ENCODE data around the gene ALS2.
"Not testable (repeated sequence)": the region's sequence is repeated elsewhere in the genome, so short reads cannot be mapped to it uniquely, and the experiment has no call there.

The ALS2 gene

GRCh38 chr2:201794294-201794693 is 13.6 kb upstream of the ALS2 start:
- no peak for DNase-seq (ENCODE audit: low spot score)

- DNase-seq (ENCODE audit: low spot score): no peak
Observed at GRCh38 chr2:201793631-201794030, 12.9 kb upstream of the ALS2 start.

DNA sequence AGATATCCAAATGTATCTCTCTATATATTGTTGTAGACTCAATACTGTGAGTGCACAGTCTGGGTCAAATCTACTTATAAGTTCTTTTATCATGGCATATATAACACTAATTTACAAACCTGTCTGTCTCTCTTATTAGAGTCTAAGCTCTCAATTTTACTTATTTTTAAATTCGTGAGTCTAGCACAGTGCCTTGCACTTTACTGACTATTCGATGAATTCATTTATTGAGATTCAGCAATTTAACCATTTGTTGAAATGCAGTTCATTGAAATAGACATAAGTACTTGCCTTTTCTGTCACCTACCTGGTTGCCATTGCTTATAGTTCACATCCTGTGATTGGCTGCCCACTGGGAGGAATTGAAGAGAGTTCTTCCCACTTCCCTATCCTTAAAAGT is 10.3 kb upstream of the ALS2 start:
- DNase-seq (ENCODE audit: low spot score): no peak

- DNase-seq (ENCODE audit: low spot score): no peak
Observed at GRCh38 chr2:201790291-201790690, 9.6 kb upstream of the ALS2 start.

DNA sequence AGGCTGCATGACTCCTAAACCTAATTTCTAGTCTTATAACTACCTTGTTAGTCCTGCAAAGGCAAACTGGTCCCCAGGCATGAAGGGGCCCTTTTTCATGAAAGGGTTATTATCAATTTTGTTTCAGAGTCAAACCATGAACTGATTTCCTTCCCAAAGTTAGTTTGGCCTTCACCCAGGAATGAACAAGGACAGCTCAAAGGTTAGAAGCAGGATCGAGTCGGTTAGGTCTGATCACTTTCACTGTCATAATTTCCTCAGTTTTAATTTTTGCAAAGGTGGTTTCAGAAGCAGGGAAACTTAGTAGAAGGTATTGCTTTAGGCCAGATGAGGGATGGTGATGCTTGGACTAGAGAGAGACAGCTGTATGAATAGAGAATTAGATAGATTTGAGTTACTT is 8.7 kb upstream of the ALS2 start:
- no peak for DNase-seq (ENCODE audit: low spot score)

DNA sequence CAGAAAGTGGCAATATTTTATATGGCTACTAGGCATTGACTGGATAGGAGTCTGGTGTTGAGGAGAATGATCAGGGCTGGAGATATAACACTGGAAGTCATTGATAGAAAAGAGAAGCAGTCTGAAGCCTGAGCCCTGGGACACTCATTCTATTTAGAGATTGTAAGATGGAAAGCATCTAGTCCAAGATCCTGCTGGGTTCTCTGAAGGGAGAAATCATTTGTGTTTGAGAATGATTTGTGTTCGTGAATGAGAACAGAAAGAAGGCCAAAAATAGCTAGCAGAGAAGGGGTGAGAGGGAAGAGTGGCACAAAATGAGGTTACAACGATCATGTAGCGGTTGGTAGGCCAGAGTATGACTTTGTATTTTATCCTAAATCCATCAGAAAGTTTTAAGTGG is 7.6 kb upstream of the ALS2 start:
- no peak for DNase-seq (ENCODE audit: low spot score)

- no peak for DNase-seq (ENCODE audit: low spot score)
Observed at GRCh38 chr2:201786471-201786870, 5.7 kb upstream of the ALS2 start.

DNA sequence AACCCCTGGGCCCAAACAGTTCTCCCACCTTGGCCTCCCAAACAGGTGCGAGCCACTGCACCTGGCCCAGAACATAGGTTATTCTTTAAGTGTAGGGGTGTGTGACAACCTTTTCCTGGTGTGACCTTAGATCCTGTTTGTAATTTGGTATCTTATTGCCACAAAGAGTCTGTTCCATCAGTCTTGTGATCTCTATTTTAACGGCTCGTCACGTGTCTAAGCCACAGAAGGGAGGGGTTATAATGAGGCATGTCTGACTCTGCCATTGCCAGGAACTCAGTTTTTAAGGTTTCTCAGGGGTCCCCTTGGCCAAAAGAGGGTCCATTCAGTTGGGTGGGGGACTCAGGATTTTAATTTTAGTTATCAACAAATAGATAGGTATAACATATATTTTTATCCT is 4.4 kb upstream of the ALS2 start:
- no peak for DNase-seq (ENCODE audit: low spot score)

DNA sequence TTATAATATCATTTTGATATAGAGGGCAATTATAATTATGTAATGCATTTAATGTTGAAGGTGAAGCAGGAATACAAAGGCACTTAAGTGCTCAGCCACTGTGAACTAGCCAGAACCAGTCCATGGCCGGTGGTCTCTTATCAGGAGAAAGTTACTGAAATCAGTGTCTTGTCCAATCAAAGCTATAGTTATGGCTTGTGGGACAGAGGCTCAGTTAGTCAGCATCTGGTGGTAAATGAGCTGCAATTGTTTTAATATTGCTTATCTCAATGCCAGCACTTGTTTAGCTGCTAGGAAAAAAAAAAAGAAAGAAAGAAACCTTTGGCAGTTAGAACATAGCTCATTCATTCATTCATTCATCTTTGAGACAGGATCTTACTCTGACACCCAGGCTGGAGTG is 3.8 kb upstream of the ALS2 start:
- no peak for DNase-seq (ENCODE audit: low spot score)

DNA sequence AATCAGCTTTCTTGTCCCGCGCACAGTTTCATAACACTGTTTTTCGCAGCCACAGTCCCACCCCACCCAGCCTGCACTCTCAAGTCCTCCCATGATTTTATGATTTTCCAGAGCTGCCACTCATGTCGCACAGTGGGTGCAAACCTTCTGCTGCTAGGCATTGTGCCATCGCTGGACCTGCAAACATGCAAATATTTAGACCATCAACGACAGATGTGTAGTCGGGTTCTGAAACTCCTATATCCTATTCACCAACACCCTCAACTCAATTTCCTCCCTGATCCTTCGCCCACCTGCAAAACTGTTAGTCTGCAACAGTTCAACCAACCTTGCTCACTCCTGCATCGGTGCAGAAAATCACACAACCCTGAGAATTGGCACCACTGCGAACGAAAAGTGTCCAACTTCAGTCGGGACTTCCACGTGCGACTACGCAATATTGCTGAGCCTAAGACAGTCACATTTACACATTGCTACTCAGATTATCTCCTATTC is 871 bp upstream of the ALS2 start:
- DNase-seq (ENCODE audit: low spot score): no peak

DNA sequence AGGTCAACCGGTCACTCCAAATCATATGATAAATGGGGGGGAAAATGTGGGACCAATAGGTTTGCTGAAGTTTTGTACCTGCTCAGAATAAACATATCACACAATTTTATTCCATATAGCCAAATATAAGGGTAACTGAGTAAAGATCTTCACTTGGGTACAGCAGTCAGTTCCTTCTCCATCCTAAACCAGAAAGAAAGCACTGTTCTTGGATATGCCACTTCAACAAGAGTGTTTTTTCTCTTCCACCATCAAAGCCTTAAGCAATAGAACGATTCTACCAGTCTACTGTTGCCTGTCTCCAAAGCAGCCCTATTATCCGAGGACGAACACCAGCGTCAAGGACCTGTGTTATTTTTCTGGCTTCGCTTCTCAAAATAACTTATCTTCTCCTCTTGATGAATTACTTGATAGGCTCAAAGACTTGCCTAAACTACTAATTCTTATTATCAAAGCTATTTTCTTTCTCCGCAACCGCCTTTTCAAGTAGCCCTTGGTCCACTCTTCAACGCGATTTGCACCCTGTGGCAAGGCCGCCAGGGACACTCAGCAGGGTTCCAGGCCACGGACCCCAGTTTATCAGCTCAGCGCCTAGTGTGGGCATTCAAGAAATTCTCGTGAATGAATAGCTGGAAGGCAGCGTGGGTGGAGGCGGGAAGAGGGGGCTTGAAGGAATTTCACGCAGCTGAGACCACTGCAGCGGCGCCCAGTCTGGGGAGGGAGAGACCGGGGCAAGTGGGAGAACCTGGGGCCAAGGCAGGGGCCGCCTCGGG is 646 bp downstream of the ALS2 start:
- no peak for DNase-seq (ENCODE audit: low spot score)

- DNase-seq (ENCODE audit: low spot score): no peak
Observed at GRCh38 chr2:201777869-201778268, 2.9 kb downstream of the ALS2 start.

DNA sequence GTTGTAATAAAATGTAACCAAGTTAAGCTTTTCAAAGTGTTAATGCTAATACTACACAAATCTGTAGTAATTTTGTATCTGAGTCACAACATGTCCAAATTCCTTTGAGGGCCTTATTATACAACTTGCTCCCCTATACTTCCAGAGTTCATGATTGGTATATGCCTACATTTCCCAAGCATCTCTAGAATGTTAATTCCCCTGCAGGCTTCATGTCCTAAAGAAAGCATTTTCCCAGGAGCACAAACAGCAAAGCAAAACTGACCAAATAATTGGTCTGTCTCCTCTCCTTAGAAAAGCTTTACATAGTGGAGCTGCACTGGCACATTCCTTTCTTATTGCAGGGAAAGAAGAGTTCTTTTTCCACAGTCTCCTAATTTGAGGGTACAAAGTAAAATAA is 3.7 kb downstream of the ALS2 start:
- DNase-seq (ENCODE audit: low spot score): no peak

DNA sequence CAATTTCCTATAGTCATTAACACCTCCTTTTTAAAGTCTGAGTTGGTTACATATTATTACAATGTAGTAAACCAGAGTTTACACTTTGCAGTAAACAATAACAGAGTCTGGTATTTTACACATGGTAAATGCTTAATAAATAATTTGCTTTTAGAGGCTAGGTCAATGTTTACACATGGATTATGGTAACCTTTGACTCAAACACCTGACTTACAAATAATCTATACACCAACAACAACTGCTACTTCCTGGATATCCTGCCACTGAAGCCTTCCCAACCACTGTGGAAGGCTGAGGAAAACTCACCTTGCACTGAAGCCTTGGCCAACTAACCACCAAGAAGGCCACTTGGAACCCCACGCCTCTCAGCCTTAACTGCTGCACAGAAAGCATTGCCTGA is 5.4 kb downstream of the ALS2 start:
- DNase-seq (ENCODE audit: low spot score): no peak

DNA sequence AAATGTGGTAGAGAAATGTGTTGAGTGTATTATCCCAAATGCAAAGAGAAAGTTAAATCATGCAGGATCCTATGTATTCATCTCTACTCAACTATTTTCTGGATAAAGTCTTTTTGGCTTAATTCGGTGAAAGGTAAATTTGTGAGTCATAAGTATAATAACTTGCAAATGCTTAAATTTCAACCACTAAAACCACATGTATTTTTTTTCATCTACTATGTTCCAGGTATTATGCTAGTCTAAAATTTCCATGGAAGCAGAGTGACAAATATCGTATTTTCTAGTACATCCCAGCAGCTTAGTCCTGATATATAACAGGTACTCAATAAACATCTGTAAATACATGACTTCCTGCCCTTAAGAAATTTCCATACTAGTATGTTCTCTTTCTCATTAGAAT is 6.2 kb downstream of the ALS2 start:
- DNase-seq (ENCODE audit: low spot score): no peak

DNA sequence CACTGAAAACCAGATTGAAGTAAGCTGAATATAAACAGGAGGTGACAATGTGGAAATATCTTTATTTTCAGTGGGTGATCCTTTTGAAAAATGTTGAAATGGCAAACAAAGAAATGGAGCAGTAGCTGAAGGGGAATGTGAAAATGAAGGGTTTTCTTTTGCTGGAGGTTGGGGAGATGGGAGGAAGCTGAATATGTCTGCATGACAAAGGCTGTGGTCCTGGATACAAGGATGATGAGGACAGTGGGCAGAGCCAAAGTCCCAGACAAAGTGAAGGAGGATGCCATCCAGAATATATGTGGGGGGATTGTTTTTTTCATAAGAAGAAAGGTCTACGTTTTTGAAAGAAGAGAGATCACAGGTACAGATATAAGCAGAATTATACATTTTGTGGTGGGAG is 6.7 kb downstream of the ALS2 start:
- DNase-seq (ENCODE audit: low spot score): no peak

GRCh38 chr2:201769666-201770373 is 10.9 kb downstream of the ALS2 start:
- DNase-seq (ENCODE audit: low spot score): no peak

DNA sequence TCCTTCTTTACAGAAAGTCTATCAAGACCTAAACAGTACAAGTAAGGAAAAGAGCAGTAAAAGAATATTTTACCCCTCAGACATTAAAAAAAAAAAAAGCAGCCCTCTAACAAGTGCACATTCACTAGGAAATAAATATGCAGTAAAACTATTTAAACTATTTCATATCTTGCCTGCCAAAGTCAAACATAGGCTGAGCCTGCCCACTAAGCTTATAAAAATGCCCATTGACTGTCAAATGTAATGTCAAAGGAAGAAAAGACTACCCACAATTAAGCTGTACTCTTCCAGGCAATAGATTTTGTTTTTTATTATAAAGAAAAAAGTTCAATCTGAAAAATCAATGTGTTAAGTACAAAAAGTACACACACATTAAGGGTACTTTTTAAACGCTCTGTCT is 11.8 kb downstream of the ALS2 start:
- no peak for DNase-seq (ENCODE audit: low spot score)

DNA sequence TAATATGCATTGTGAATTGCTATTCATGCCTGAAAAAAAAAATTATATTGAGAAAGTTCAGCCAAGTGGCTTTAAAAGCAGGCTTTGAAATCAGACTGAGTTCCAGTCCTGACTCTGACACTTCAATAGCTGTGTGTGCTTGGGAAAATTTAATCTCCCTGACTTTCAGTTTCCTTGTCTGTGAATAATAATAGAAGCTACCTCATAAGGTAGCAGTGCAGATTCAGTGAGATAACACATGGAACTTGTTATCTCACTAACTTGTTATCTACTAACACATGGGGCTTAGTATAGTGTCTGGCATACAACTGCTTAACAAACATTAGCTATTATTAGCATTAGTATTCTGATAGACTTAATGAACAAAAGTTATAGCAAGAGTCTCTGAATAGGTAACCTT is 14.9 kb downstream of the ALS2 start:
- DNase-seq (ENCODE audit: low spot score): no peak

- not testable (repeated sequence) for DNase-seq (ENCODE audit: low spot score)
Observed at GRCh38 chr2:201764469-201764868, 16.3 kb downstream of the ALS2 start.

- DNase-seq (ENCODE audit: low spot score): no peak
Observed at GRCh38 chr2:201761101-201761500, 19.6 kb downstream of the ALS2 start.

GRCh38 chr2:201759567-201759966 is 21.2 kb downstream of the ALS2 start:
- no peak for DNase-seq (ENCODE audit: low spot score)

- no peak for DNase-seq (ENCODE audit: low spot score)
Observed at GRCh38 chr2:201758873-201759272, 21.9 kb downstream of the ALS2 start.
